ENCODE data around the gene BCAS1. TPM values are rescaled to one million over a fixed set of nuclear protein-coding genes. Genes with fewer than 3 reads are reported as not detected.

The BCAS1 gene
- total RNA-seq, 2 donors from 2014 or later, result 0.10 to 0.11 TPM

GRCh38 chr20:54094268-54094580 lies 23.8 kb upstream of the BCAS1 start:
- no peak for DNase-seq (ENCODE audit: low spot score)
- Mint-ChIP-seq H3K27me3 (no peaks in the 10 kb centered on the region), H3K27ac (no peak overlapping the region), H3K4me3 (no peak overlapping the region), H3K9me3 (no peaks in the 10 kb centered on the region), H3K4me1 (ENCODE audit: low read depth in 2 of 2) (peaks cover 0 to 7% of the 10 kb centered on the region in 2 donors), H3K36me3 (no peaks in the 10 kb centered on the region)
- no peak for ATAC-seq

GRCh38 chr20:54093423-54094267 lies 23.3 kb upstream of the BCAS1 start:
- no peaks in the 10 kb centered on the region for H3K36me3 Mint-ChIP-seq
- ATAC-seq (no peak), DNase-seq (ENCODE audit: low spot score) (no peak)
- H3K27ac Mint-ChIP-seq, result no peak overlapping the region
- H3K9me3 Mint-ChIP-seq, result no peaks in the 10 kb centered on the region
- H3K4me1 Mint-ChIP-seq (ENCODE audit: low read depth in 2 of 2), result peaks cover 0 to 7% of the 10 kb centered on the region in 2 donors
- peaks cover 0 to 2% of the 10 kb centered on the region in 2 donors for H3K27me3 Mint-ChIP-seq
- no peak overlapping the region for H3K4me3 Mint-ChIP-seq

- ATAC-seq (no peak), DNase-seq (ENCODE audit: low spot score) (no peak)
- Mint-ChIP-seq H3K9me3 (no peaks in the 10 kb centered on the region), H3K36me3 (no peaks in the 10 kb centered on the region), H3K27ac (no peak overlapping the region), H3K4me3 (no peak overlapping the region), H3K27me3 (peaks cover 0 to 2% of the 10 kb centered on the region in 2 donors), H3K4me1 (ENCODE audit: low read depth in 2 of 2) (peaks cover 0 to 7% of the 10 kb centered on the region in 2 donors)
These were observed 21.6 kb upstream of the BCAS1 start for GRCh38 chr20:54092021-54092420.

- Mint-ChIP-seq H3K27ac (no peak overlapping the region), H3K4me1 (ENCODE audit: low read depth in 2 of 2) (peaks cover 0 to 3% of the 10 kb centered on the region in 2 donors), H3K36me3 (no peaks in the 10 kb centered on the region), H3K27me3 (peaks cover 0 to 2% of the 10 kb centered on the region in 2 donors), H3K9me3 (no peaks in the 10 kb centered on the region), H3K4me3 (no peak overlapping the region)
- DNase-seq (ENCODE audit: low spot score) (no peak), ATAC-seq (no peak)
These were observed 20.7 kb upstream of the BCAS1 start for GRCh38 chr20:54091120-54091480.

GRCh38 chr20:54090230-54091119 lies 20.1 kb upstream of the BCAS1 start:
- peaks cover 0 to 2% of the 10 kb centered on the region in 2 donors for H3K27me3 Mint-ChIP-seq
- H3K4me1 Mint-ChIP-seq (ENCODE audit: low read depth in 2 of 2), result peaks cover 0 to 3% of the 10 kb centered on the region in 2 donors
- no peaks in the 10 kb centered on the region for H3K9me3 Mint-ChIP-seq
- no peak overlapping the region for H3K27ac Mint-ChIP-seq
- ATAC-seq (no peak), DNase-seq (ENCODE audit: low spot score) (no peak)
- no peak overlapping the region for H3K4me3 Mint-ChIP-seq
- no peaks in the 10 kb centered on the region for H3K36me3 Mint-ChIP-seq

GRCh38 chr20:54088430-54088829 lies 18.0 kb upstream of the BCAS1 start:
- H3K9me3 Mint-ChIP-seq, result no peaks in the 10 kb centered on the region
- no peak for DNase-seq (ENCODE audit: low spot score)
- no peaks in the 10 kb centered on the region for H3K36me3 Mint-ChIP-seq
- no peak overlapping the region for H3K27ac Mint-ChIP-seq
- no peak for ATAC-seq
- H3K4me1 Mint-ChIP-seq (ENCODE audit: low read depth in 2 of 2), result peaks cover 0 to 7% of the 10 kb centered on the region in 2 donors
- peaks cover 0 to 2% of the 10 kb centered on the region in 2 donors for H3K27me3 Mint-ChIP-seq
- H3K4me3 Mint-ChIP-seq, result no peak overlapping the region

GRCh38 chr20:54086507-54087039 lies 16.2 kb upstream of the BCAS1 start:
- peaks cover 0 to 2% of the 10 kb centered on the region in 2 donors for H3K27me3 Mint-ChIP-seq
- H3K27ac Mint-ChIP-seq, result no peak overlapping the region
- no peaks in the 10 kb centered on the region for H3K36me3 Mint-ChIP-seq

GRCh38 chr20:54085910-54086309 lies 15.5 kb upstream of the BCAS1 start:
- peaks cover 0 to 2% of the 10 kb centered on the region in 2 donors for H3K27me3 Mint-ChIP-seq
- H3K9me3 Mint-ChIP-seq, result no peaks in the 10 kb centered on the region
- no peak overlapping the region for H3K27ac Mint-ChIP-seq
- peaks cover under 1 to 7% of the 10 kb centered on the region in 2 donors for H3K4me1 Mint-ChIP-seq (ENCODE audit: low read depth in 2 of 2)
- H3K36me3 Mint-ChIP-seq, result no peaks in the 10 kb centered on the region
- DNase-seq (ENCODE audit: low spot score), result no peak
- no peak overlapping the region for H3K4me3 Mint-ChIP-seq
- ATAC-seq, result no peak

More at GRCh38 chr20:54086507-54087039, 16.2 kb upstream of the BCAS1 start:
- no peak for ATAC-seq
- Mint-ChIP-seq H3K4me1 (ENCODE audit: low read depth in 2 of 2) (peaks cover 0 to 7% of the 10 kb centered on the region in 2 donors), H3K4me3 (no peak overlapping the region), H3K9me3 (no peaks in the 10 kb centered on the region)
- no peak for DNase-seq (ENCODE audit: low spot score)

GRCh38 chr20:54085425-54085824 lies 15.0 kb upstream of the BCAS1 start:
- no peaks in the 10 kb centered on the region for H3K36me3 Mint-ChIP-seq
- no peak overlapping the region for H3K27ac Mint-ChIP-seq
- ATAC-seq (no peak), DNase-seq (ENCODE audit: low spot score) (no peak)
- H3K4me3 Mint-ChIP-seq, result no peak overlapping the region
- H3K4me1 Mint-ChIP-seq (ENCODE audit: low read depth in 2 of 2), result peaks cover 6 to 9% of the 10 kb centered on the region in 2 donors
- no peaks in the 10 kb centered on the region for H3K9me3 Mint-ChIP-seq
- peaks cover 0 to 2% of the 10 kb centered on the region in 2 donors for H3K27me3 Mint-ChIP-seq

GRCh38 chr20:54084727-54085388 lies 14.5 kb upstream of the BCAS1 start:
- DNase-seq (ENCODE audit: low spot score) (no peak), ATAC-seq (no peak)
- Mint-ChIP-seq H3K36me3 (no peaks in the 10 kb centered on the region), H3K4me1 (ENCODE audit: low read depth in 2 of 2) (peaks cover 6 to 7% of the 10 kb centered on the region in 2 donors), H3K9me3 (no peaks in the 10 kb centered on the region), H3K27me3 (peaks cover 0 to 2% of the 10 kb centered on the region in 2 donors), H3K4me3 (no peak overlapping the region), H3K27ac (no peak overlapping the region)

GRCh38 chr20:54084193-54084592 lies 13.8 kb upstream of the BCAS1 start:
- H3K36me3 Mint-ChIP-seq, result no peaks in the 10 kb centered on the region
- H3K4me3 Mint-ChIP-seq, result no peak overlapping the region
- H3K27ac Mint-ChIP-seq, result no peak overlapping the region
- H3K9me3 Mint-ChIP-seq, result no peaks in the 10 kb centered on the region
- ATAC-seq, result no peak
- H3K4me1 Mint-ChIP-seq (ENCODE audit: low read depth in 2 of 2), result peaks cover 7% of the 10 kb centered on the region in 2 donors
- peaks cover 0 to 2% of the 10 kb centered on the region in 2 donors for H3K27me3 Mint-ChIP-seq
- no peak for DNase-seq (ENCODE audit: low spot score)

- H3K36me3 Mint-ChIP-seq, result no peaks in the 10 kb centered on the region
- no peaks in the 10 kb centered on the region for H3K27me3 Mint-ChIP-seq
- no peaks in the 10 kb centered on the region for H3K9me3 Mint-ChIP-seq
- H3K4me1 Mint-ChIP-seq (ENCODE audit: low read depth in 2 of 2), result peaks cover 10 to 14% of the 10 kb centered on the region in 2 donors
- DNase-seq (ENCODE audit: low spot score), result no peak
- ATAC-seq, result no peak
- H3K27ac Mint-ChIP-seq, result no peak overlapping the region
- H3K4me3 Mint-ChIP-seq, result no peak overlapping the region
These were observed 13.1 kb upstream of the BCAS1 start for GRCh38 chr20:54083459-54083858.

- DNase-seq (ENCODE audit: low spot score) (no peak), ATAC-seq (no peak)
- peaks cover 16 to 28% of the 10 kb centered on the region in 2 donors for H3K4me1 Mint-ChIP-seq (ENCODE audit: low read depth in 2 of 2)
- H3K9me3 Mint-ChIP-seq, result no peaks in the 10 kb centered on the region
- no peak overlapping the region for H3K4me3 Mint-ChIP-seq
- no peak overlapping the region for H3K27ac Mint-ChIP-seq
- no peaks in the 10 kb centered on the region for H3K27me3 Mint-ChIP-seq
- H3K36me3 Mint-ChIP-seq, result no peaks in the 10 kb centered on the region
These were observed 11.7 kb upstream of the BCAS1 start for GRCh38 chr20:54082100-54082499.

Data from natural killer cell treated with Interleukin-12 subunit alpha and Interleukin-12 subunit beta and Interleukin-15 and Interleukin-18, amount 100 ng/mL, for 72 hours (primary cell).